Stimulated activated CD8-positive, alpha-beta memory T cell treated with anti-CD3 and anti-CD28 coated beads, Interleukin-4, amount 100 ng/mL, for 48 hours (primary cell): ENCODE measurements around the gene XPR1.
"Not testable (repeated sequence)": the region's sequence is repeated elsewhere in the genome, so short reads cannot be mapped to it uniquely, and the experiment has no call there.

Experiments
- DNase-seq: peaks from one replicate; pipeline ENCODE4 v3.0.0-alpha.2; 2020

The XPR1 gene

GRCh38 chr1:180644526-180645192, 12.8 kb downstream of the XPR1 start:
- no peak for DNase-seq

- DNase-seq: not testable (repeated sequence)
These were observed 13.4 kb downstream of the XPR1 start for GRCh38 chr1:180645261-180645660.

GRCh38 chr1:180646093-180646492, 14.3 kb downstream of the XPR1 start:
- no peak for DNase-seq

- no peak for DNase-seq
These were observed 14.7 kb downstream of the XPR1 start for GRCh38 chr1:180646547-180646946.

- no peak for DNase-seq
These were observed 21.0 kb downstream of the XPR1 start for GRCh38 chr1:180652792-180653191.

- DNase-seq: no peak
These were observed 30.9 kb downstream of the XPR1 start for GRCh38 chr1:180662709-180663108.

GRCh38 chr1:180670681-180671080, 38.9 kb downstream of the XPR1 start:
- no peak for DNase-seq

- DNase-seq: no peak
These were observed 40.3 kb downstream of the XPR1 start for GRCh38 chr1:180672105-180672504.

GRCh38 chr1:180672505-180672904, 40.7 kb downstream of the XPR1 start:
- no peak for DNase-seq

- DNase-seq: no peak
These were observed 43.0 kb downstream of the XPR1 start for GRCh38 chr1:180674603-180675530.

- no peak for DNase-seq
These were observed 43.8 kb downstream of the XPR1 start for GRCh38 chr1:180675586-180675985.

- DNase-seq: no peak
These were observed 48.8 kb downstream of the XPR1 start for GRCh38 chr1:180680558-180681144.

GRCh38 chr1:180683117-180683516, 51.3 kb downstream of the XPR1 start:
- DNase-seq: not testable (repeated sequence)

- DNase-seq: no peak
These were observed 59.6 kb downstream of the XPR1 start for GRCh38 chr1:180691322-180691913.

- no peak for DNase-seq
These were observed 61.9 kb downstream of the XPR1 start for GRCh38 chr1:180693564-180694244.

- DNase-seq: no peak
These were observed 63.5 kb downstream of the XPR1 start for GRCh38 chr1:180695282-180695681.

GRCh38 chr1:180696361-180696760, 64.5 kb downstream of the XPR1 start:
- no peak for DNase-seq

- no peak for DNase-seq
These were observed 66.8 kb downstream of the XPR1 start for GRCh38 chr1:180698580-180698979.

- not testable (repeated sequence) for DNase-seq
These were observed 70.6 kb downstream of the XPR1 start for GRCh38 chr1:180702376-180702775.

- not testable (repeated sequence) for DNase-seq
These were observed 78.9 kb downstream of the XPR1 start for GRCh38 chr1:180710746-180711145.

- not testable (repeated sequence) for DNase-seq
These were observed 79.4 kb downstream of the XPR1 start for GRCh38 chr1:180711260-180711659.

- DNase-seq: no peak
These were observed 88.9 kb downstream of the XPR1 start for GRCh38 chr1:180720753-180721152.

GRCh38 chr1:180722586-180722985, 90.8 kb downstream of the XPR1 start:
- DNase-seq: no peak
